AG04450 (cell line): Measurements from ENCODE around the gene MYH14. TPM values are rescaled to one million over a fixed set of nuclear protein-coding genes. Genes with fewer than 3 reads are reported as not detected.

Source experiments
- CTCF ChIA-PET: fragments of 300-600, 350-600 bp; formaldehyde crosslinking; extraction: SDS; loops from one replicate; lab custom pipeline; 2022; ENCODE audit warnings: antibody characterized with exemption, inconsistent platforms; lab: Charles Lee
- POLR2A ChIA-PET: fragments of 350-600 bp; formaldehyde crosslinking; extraction: SDS; loops from one replicate; lab custom pipeline; 2021; ENCODE audit warnings: antibody characterized with exemption, inconsistent platforms; lab: Yijun Ruan, JAX
- DNase-seq: peaks from one replicate; pipeline ENCODE4 v3.0.0-alpha.2; 2011; ENCODE audit warnings: low read depth, low spot score
- H3K27ac ChIP-seq: one replicate; pipeline ENCODE4 v1.5.1; 2012; ENCODE audit warnings: low read depth, low read length, control low read depth
- H3K27me3 ChIP-seq: one replicate; pipeline ENCODE4 v1.6.0; 2012; ENCODE audit warnings: low read length; ENCODE audit not compliant: control insufficient read depth, insufficient read depth
- H3K4me3 ChIP-seq: 2 replicates; pipeline ENCODE4 v1.5.1; 2011; ENCODE audit warnings: mild to moderate bottlenecking, low read depth, low read length, control low read depth
- H3K9me3 ChIP-seq: 2 replicates; pipeline ENCODE4 v1.5.1; 2012; ENCODE audit warnings: low read length; ENCODE audit not compliant: control insufficient read depth, insufficient read depth
- CTCF ChIP-seq: IDR thresholded peaks from 2 replicates; pipeline ENCODE4 v1.5.1; 2011; ENCODE audit warnings: low read depth, low read length, control low read depth, inconsistent platforms
- polyA plus RNA-seq: library from polyadenylated mRNA; depleted of rRNA; stranded (reverse); fragments of >200 nt; gene quantifications from 2 replicates; pipeline ENCODE4 v1.2.3, GENCODE V29; 2011

The MYH14 gene
- polyA plus RNA-seq, 1 experiment = not detected

DNA sequence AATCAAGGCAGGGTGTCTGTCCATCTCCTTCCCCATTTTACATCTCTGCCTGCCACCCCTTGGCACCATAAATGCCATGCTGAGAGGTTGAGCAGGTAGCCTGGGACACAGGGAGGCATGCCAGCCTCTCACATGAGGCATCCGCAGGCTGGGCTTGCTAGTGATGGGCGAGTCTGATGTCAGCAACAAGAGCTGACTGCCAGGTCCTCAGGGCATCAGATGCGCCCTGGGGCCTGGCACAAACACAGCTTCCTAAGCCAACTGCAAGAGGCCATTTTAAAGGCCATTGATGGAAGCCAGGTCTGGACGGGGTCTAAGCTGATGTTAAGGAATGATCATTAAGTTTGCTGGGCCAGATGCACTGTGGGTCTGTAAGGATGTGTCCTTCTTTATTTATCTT is 34.6 kb downstream of the MYH14 start:
- Histone ChIP-seq H3K27me3 (no peaks in the 10 kb centered on the region), H3K4me3 (no peak overlapping the region), H3K9me3 (peaks cover 4% of the 10 kb centered on the region; the same call in 1 of the 2 replicates), H3K27ac (no peak overlapping the region)
- ChIA-PET POLR2A (no interaction called here), CTCF (no interaction called here)
- DNase-seq = no peak
- no peak for TF ChIP-seq CTCF

- ChIA-PET POLR2A (no interaction called here), CTCF (no interaction called here)
- Histone ChIP-seq H3K4me3 (no peak overlapping the region), H3K27me3 (no peaks in the 10 kb centered on the region), H3K9me3 (peaks cover 7% of the 10 kb centered on the region; the same call in 1 of the 2 replicates), H3K27ac (no peak overlapping the region)
- no peak for DNase-seq
- no peak for TF ChIP-seq CTCF
Observed at GRCh38 chr19:50239921-50240590, 36.6 kb downstream of the MYH14 start.

- POLR2A ChIA-PET = no interaction called here
- Histone ChIP-seq H3K27me3 (peaks cover 3% of the 10 kb centered on the region), H3K27ac (no peak overlapping the region), H3K9me3 (peaks cover 7% of the 10 kb centered on the region; the same call in 1 of the 2 replicates), H3K4me3 (no peak overlapping the region)
- no peak for DNase-seq
- CTCF ChIA-PET = no interaction called here
- TF ChIP-seq CTCF = no peak
Observed at GRCh38 chr19:50242581-50242980, 39.2 kb downstream of the MYH14 start.

DNA sequence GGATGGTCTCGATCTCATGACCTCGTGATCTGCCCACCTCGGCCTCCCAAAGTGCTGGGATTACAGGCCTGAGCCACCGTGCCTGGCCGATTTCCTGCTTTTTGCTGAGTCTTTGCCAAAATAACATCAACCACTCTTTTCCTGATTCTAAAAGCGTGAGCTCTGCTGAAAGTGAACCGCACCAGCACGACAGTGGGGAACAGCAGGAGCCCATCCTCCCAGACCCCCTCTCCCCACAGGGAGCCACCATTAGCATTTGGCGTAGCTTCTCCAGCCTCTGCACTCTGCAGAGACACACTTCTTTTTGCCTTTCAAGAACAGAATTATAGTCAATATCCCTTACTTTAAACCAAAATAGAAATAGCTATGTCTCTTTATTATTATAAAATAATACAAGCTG is 41.3 kb downstream of the MYH14 start:
- ChIA-PET CTCF (interaction anchor here (0.7 kb wide), 1 partner anchor 312 kb away, joined by 9 read pairs; no protein-coding TSS in a partner anchor), POLR2A (no interaction called here)
- peaks cover 3% of the 10 kb centered on the region for H3K27me3 ChIP-seq
- no peak overlapping the region for H3K27ac ChIP-seq
- no peak overlapping the region for H3K4me3 ChIP-seq
- TF ChIP-seq CTCF = no peak
- DNase-seq = no peak
- peaks cover 16% of the 10 kb centered on the region; the same call in 1 of the 2 replicates for H3K9me3 ChIP-seq

DNA sequence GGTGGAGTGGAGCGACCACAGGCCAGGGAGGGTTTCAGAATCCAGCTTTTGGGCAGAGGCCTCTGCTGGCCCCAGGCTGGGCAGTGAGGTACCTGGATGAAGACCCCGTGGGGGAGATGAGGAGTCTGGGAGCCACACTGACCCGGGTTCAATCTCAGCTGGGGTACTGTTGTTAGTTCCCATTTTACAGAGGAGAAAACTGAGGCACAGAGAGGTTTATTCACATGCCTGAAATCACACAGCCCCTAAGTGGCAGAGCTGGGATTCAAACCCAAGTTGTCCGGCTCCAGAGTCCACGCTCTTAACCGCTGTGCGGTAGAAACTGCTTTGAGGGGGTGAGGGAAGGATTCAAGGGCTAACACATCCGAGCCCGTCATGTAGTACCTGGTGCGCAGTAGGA is 45.0 kb downstream of the MYH14 start:
- TF ChIP-seq CTCF = no peak
- Histone ChIP-seq H3K4me3 (no peak overlapping the region), H3K27me3 (peaks cover 3% of the 10 kb centered on the region), H3K27ac (no peak overlapping the region), H3K9me3 (peaks cover 36% of the 10 kb centered on the region)
- DNase-seq = no peak
- POLR2A ChIA-PET = no interaction called here
- CTCF ChIA-PET = no interaction called here
